H1 (cell line): ENCODE measurements around the gene PI16. TPM values are rescaled to one million over a fixed set of nuclear protein-coding genes. Genes with fewer than 3 reads are reported as not detected.

ENCODE experiments used
- CTCF ChIA-PET: fragments of 300-600 bp; sonication (Branson Sonifier 250); formaldehyde crosslinking; loops from one replicate; lab custom pipeline; 2021; ENCODE audit not compliant: partially characterized antibody; lab: Charles Lee
- POLR2A ChIA-PET: fragments of 300-600 bp; sonication (Branson Sonifier 250); formaldehyde crosslinking; loops from one replicate; lab custom pipeline; 2021; ENCODE audit warnings: inconsistent platforms; ENCODE audit not compliant: partially characterized antibody; lab: Charles Lee
- DNase-seq, 2 experiments: peaks; one replicate each; pipeline versions ENCODE4 v3.0.0 to v3.0.0-alpha.2; 2010 to 2022; ENCODE audit warnings: low spot score in 2 of 2, low read depth in 1 of 2, mixed read lengths in 1 of 2
- FAIRE-seq: peaks from 2 replicates; lab custom pipeline; 2011; peaks lifted over from hg19 to GRCh38; lab: Jason Lieb, UNC
- H2AFZ ChIP-seq: 2 replicates; pipeline ENCODE4 v1.8.1; 2012; ENCODE audit warnings: low read length, inconsistent platforms
- H2AK5ac ChIP-seq: 2 replicates; pipeline ENCODE4 v1.6.1; 2013; ENCODE audit warnings: low read depth, low read length
- H2BK120ac ChIP-seq: replicated peaks from 2 replicates; pipeline ENCODE3; 2013; ENCODE audit warnings: low read depth, low read length, inconsistent platforms
- H2BK12ac ChIP-seq: 2 replicates; pipeline ENCODE4 v1.6.1; 2013; ENCODE audit warnings: low read depth, low read length
- H2BK15ac ChIP-seq: 2 replicates; pipeline ENCODE4 v1.6.1; 2013; ENCODE audit warnings: low read length
- H2BK20ac ChIP-seq: 2 replicates; pipeline ENCODE4 v1.6.1; 2013; ENCODE audit warnings: low read length
- H2BK5ac ChIP-seq: 2 replicates; pipeline ENCODE4 v1.6.1; 2013; ENCODE audit warnings: low read depth, low read length
- H3K14ac ChIP-seq: 2 replicates; pipeline ENCODE4 v1.6.1; 2013; ENCODE audit warnings: inconsistent platforms; ENCODE audit not compliant: insufficient read length
- H3K18ac ChIP-seq: 2 replicates; pipeline ENCODE4 v1.6.1; 2013; ENCODE audit warnings: low read length; ENCODE audit errors: extremely low read depth
- H3K23ac ChIP-seq: 2 replicates; pipeline ENCODE4 v1.6.1; 2013; ENCODE audit warnings: inconsistent platforms; ENCODE audit not compliant: insufficient read length
- H3K23me2 ChIP-seq: 2 replicates; pipeline ENCODE4 v1.6.1; 2013; ENCODE audit warnings: low read depth, low read length
- H3K27ac ChIP-seq: 2 replicates; pipeline ENCODE4 v1.6.1; 2011; ENCODE audit warnings: low read depth, low read length, inconsistent platforms
- H3K27me3 ChIP-seq, 4 experiments: replicated peaks in 1 of 4; 1 replicate in 1 of 4; 2 replicates in 3 of 4; pipeline versions ENCODE4 v1.6.1 to v1.8.1; 2011 to 2013; ENCODE audit warnings: low read length in 3 of 4, mild to moderate bottlenecking in 3 of 4, inconsistent platforms in 2 of 4, mixed read lengths in 2 of 4, moderate library complexity in 1 of 4; ENCODE audit not compliant: control insufficient read depth in 3 of 4, insufficient read depth in 3 of 4; ENCODE audit errors: extremely low read depth in 1 of 4
- H3K36me3 ChIP-seq, 4 experiments: 2 replicates each; pipeline versions ENCODE4 v1.6.1 to v1.8.1; 2011 to 2013; ENCODE audit warnings: mild to moderate bottlenecking in 4 of 4, low read length in 3 of 4, moderate library complexity in 2 of 4, control low read depth in 1 of 4, inconsistent platforms in 1 of 4; ENCODE audit not compliant: insufficient read depth in 4 of 4, control insufficient read depth in 2 of 4
- H3K4ac ChIP-seq: replicated peaks from 2 replicates; pipeline ENCODE3; 2013; ENCODE audit warnings: low read length, low read depth, mixed read lengths, inconsistent platforms; ENCODE audit not compliant: insufficient read length
- H3K4me1 ChIP-seq, 4 experiments: replicated peaks in 1 of 4; 1 replicate in 1 of 4; 2 replicates in 3 of 4; pipeline versions ENCODE4 v1.6.1 to v1.8.1; 2011 to 2013; ENCODE audit warnings: low read length in 3 of 4, inconsistent platforms in 2 of 4, mixed read lengths in 1 of 4; ENCODE audit not compliant: insufficient read depth in 4 of 4, control insufficient read depth in 3 of 4
- H3K4me2 ChIP-seq, 2 experiments: 2 replicates each; pipeline versions ENCODE4 v1.6.1 to v1.8.1; 2011 to 2013; ENCODE audit warnings: low read depth in 2 of 2, low read length in 2 of 2, control low read depth in 1 of 2, inconsistent platforms in 1 of 2, mild to moderate bottlenecking in 1 of 2; ENCODE audit not compliant: insufficient read depth in 1 of 2
- H3K4me3 ChIP-seq, 4 experiments: fragments of 200-600, 300-600 bp in 1 of 4; sonication (generic), shearing (Covaris generic), sonication (Bioruptor Twin) in 1 of 4; 2 replicates each; pipeline versions ENCODE4 v1.5.1 to v1.8.1; 2011 to 2016; ENCODE audit warnings: low read length in 4 of 4, low read depth in 3 of 4, control low read depth in 2 of 4, inconsistent platforms in 2 of 4, mild to moderate bottlenecking in 2 of 4, mixed read lengths in 1 of 4, moderate library complexity in 1 of 4; ENCODE audit not compliant: insufficient read depth in 2 of 4; ENCODE audit errors: extremely low read depth in 1 of 4
- H3K56ac ChIP-seq: replicated peaks from 2 replicates; pipeline ENCODE3; 2013; ENCODE audit warnings: low read depth, mild to moderate bottlenecking, mixed read lengths, low read length, inconsistent platforms; ENCODE audit not compliant: insufficient read length
- H3K79me1 ChIP-seq: 2 replicates; pipeline ENCODE4 v1.6.1; 2013; ENCODE audit warnings: low read depth, low read length, control low read depth
- H3K79me2 ChIP-seq, 2 experiments: 2 replicates each; pipeline versions ENCODE4 v1.6.1 to v1.8.1; 2012 to 2013; ENCODE audit warnings: low read length in 2 of 2, mild to moderate bottlenecking in 2 of 2, inconsistent platforms in 1 of 2; ENCODE audit not compliant: insufficient read depth in 2 of 2, control insufficient read depth in 1 of 2
- H3K9ac ChIP-seq, 4 experiments: replicated peaks in 1 of 4; 1 replicate in 1 of 4; 2 replicates in 3 of 4; pipeline versions ENCODE4 v1.6.1 to v1.8.1; 2011 to 2013; ENCODE audit warnings: low read depth in 3 of 4, low read length in 3 of 4, control low read depth in 2 of 4, mild to moderate bottlenecking in 2 of 4, moderate library complexity in 2 of 4, inconsistent platforms in 1 of 4; ENCODE audit errors: extremely low read depth in 1 of 4
- H3K9me3 ChIP-seq, 2 experiments: 2 replicates each; pipeline versions ENCODE4 v1.6.1 to v1.8.1; 2012 to 2013; ENCODE audit warnings: mild to moderate bottlenecking in 2 of 2, moderate library complexity in 2 of 2, control low read depth in 1 of 2, inconsistent platforms in 1 of 2, low read depth in 1 of 2, low read length in 1 of 2, mixed read lengths in 1 of 2; ENCODE audit not compliant: insufficient read depth in 2 of 2
- H4K20me1 ChIP-seq, 2 experiments: replicated peaks in 1 of 2; 2 replicates each; pipeline versions ENCODE3 to v1.8.1; 2011 to 2013; ENCODE audit warnings: inconsistent platforms in 2 of 2, low read length in 2 of 2, mild to moderate bottlenecking in 1 of 2; ENCODE audit not compliant: insufficient read depth in 2 of 2, control insufficient read depth in 1 of 2
- H4K5ac ChIP-seq: 2 replicates; pipeline ENCODE4 v1.6.1; 2013; ENCODE audit warnings: low read length, low read depth, mixed read lengths, inconsistent platforms; ENCODE audit not compliant: insufficient read length
- H4K8ac ChIP-seq: 2 replicates; pipeline ENCODE4 v1.8.0; 2013; ENCODE audit warnings: mild to moderate bottlenecking, moderate library complexity, low read length, inconsistent platforms; ENCODE audit not compliant: insufficient read depth; ENCODE audit errors: extremely low read depth
- H4K91ac ChIP-seq: replicated peaks from 2 replicates; pipeline ENCODE3; 2013; ENCODE audit warnings: low read length, mixed read lengths, inconsistent platforms; ENCODE audit not compliant: insufficient read length
- BRCA1 ChIP-seq: IDR thresholded peaks from 2 replicates; pipeline ENCODE4 v1.6.1; 2012; ENCODE audit warnings: low read depth, low read length, improper control_type of control experiment
- CBX8 ChIP-seq: fragments of 300-800, 300-1000 bp; sonication (generic); IDR thresholded peaks from 2 replicates; pipeline ENCODE4 v1.7.1; 2016; ENCODE audit warnings: low read depth, low read length, borderline replicate concordance
- EGR1 ChIP-seq: IDR thresholded peaks from 2 replicates; pipeline ENCODE4 v1.6.1; 2011; ENCODE audit warnings: low read depth, low read length, borderline replicate concordance
- HDAC6 ChIP-seq: IDR thresholded peaks from one replicate; pipeline ENCODE4 v1.7.1; 2012; ENCODE audit warnings: low read depth, mild to moderate bottlenecking, inconsistent platforms, low read length, moderate library complexity
- SAP30 ChIP-seq: fragments of 300-600 bp; sonication (generic); IDR thresholded peaks from 2 replicates; pipeline ENCODE4 v1.7.1; 2012; ENCODE audit warnings: low read length, moderate library complexity, mild to moderate bottlenecking, inconsistent platforms; ENCODE audit not compliant: insufficient read depth, insufficient replicate concordance
- SUZ12 ChIP-seq: fragments of 200-600 bp; sonication (generic); IDR thresholded peaks from 2 replicates; pipeline ENCODE4 v1.6.1; 2012; ENCODE audit warnings: mild to moderate bottlenecking, inconsistent platforms, low read length, moderate library complexity, mixed read lengths
- TBP ChIP-seq: IDR thresholded peaks from 2 replicates; pipeline ENCODE4 v1.6.1; 2011; ENCODE audit warnings: low read depth, low read length, improper control_type of control experiment
- TCF12 ChIP-seq: IDR thresholded peaks from 2 replicates; pipeline ENCODE4 v1.6.1; 2011; ENCODE audit warnings: low read depth, mild to moderate bottlenecking, low read length
- WGBS, 2 experiments: shearing (Covaris generic) in 1 of 2; methylation state at CpG; one replicate each; pipeline versions ENCODE4 v1.1.6 to v1.1.7; 2013 to 2015; ENCODE audit warnings: low lambda C conversion rate in 2 of 2, mixed read lengths in 2 of 2, inconsistent platforms in 1 of 2, low coverage in 1 of 2, missing lambda C conversion rate in 1 of 2; ENCODE audit not compliant: insufficient replicate concordance in 2 of 2, insufficient coverage in 1 of 2, insufficient read length in 1 of 2; ENCODE audit errors: extremely low coverage in 1 of 2, missing lambda C conversion rate in 1 of 2; 5-methylcytosine and 5-hydroxymethylcytosine counted together
- polyA plus RNA-seq, 7 experiments: library from polyadenylated mRNA; depleted of rRNA in 3 of 7; stranded (reverse) in 5 of 7; unstranded in 2 of 7; fragments of >200 nt in 5 of 7; fragments of 200-250 nt in 2 of 7; gene quantifications; 1 replicate in 5 of 7; 2 replicates in 1 of 7; 4 replicates in 1 of 7; pipeline versions ENCODE4 v1.2.1 to v1.2.3, GENCODE V29; 2011 to 2013; ENCODE audit warnings: missing spikeins in 2 of 7, mixed read lengths in 2 of 7
- total RNA-seq: library from RNA; stranded (reverse); fragmentation: NEBNext Ultra II Directional; extraction: Animal tissue kit (Norgen Biotek cat#: 25700); gene quantifications from 2 replicates; pipeline ENCODE4 v1.2.1, GENCODE V29; 2021

The PI16 gene
- total and polyA plus RNA-seq, 2 of the 8 experiments (the other 6 are each of a cell fraction or from before 2014, with no cell fraction given), result 0.05 TPM; not detected in 1

DNA sequence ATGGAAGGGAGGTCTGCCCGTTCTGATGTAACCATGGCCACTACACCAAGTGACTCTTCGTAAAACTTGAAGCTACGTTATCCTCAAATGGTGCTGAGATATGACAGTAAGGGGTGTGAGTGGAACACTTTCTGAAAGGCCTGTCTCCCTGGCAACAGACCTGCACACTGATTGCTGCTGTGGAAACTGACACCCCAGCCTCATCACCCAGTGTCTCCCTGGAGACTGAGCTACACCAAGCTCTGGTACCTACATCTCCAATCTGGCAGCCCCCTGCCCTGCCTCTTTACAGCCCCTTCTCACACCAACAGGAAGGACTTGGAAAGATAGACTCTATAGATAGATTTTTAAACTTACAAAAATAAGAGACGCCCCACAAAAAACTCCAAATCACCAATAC is 13.2 kb downstream of the PI16 start:
- Histone ChIP-seq H3K9me3 (no peaks in the 10 kb centered on the region), H2BK12ac (no peak overlapping the region), H3K9ac (no peak overlapping the region), H3K4me2 (no peak overlapping the region), H4K5ac (no peak overlapping the region), H3K36me3 (peaks cover 29 to 51% (median 46%) of the 10 kb centered on the region in 4 experiments), H3K27ac (no peak overlapping the region), H2BK5ac (no peak overlapping the region), H3K23me2 (no peaks in the 10 kb centered on the region), H4K20me1 (peaks cover 3 to 6% of the 10 kb centered on the region in 2 experiments), H3K4ac (no peak overlapping the region), H3K14ac (no peak overlapping the region), H3K4me1 (peaks cover 0 to 8% (median 5%) of the 10 kb centered on the region in 4 experiments; a peak in 4 of 7 replicates), H4K91ac (no peak overlapping the region), H3K27me3 (no peaks in the 10 kb centered on the region), H2AFZ (no peak overlapping the region), H4K8ac (no peak overlapping the region), H3K23ac (no peak overlapping the region), H3K56ac (no peak overlapping the region), H3K79me1 (no peaks in the 10 kb centered on the region; the same call in 1 of the 2 replicates), H2BK20ac (no peak overlapping the region), H2BK15ac (no peak overlapping the region), H3K18ac (no peak overlapping the region), H3K79me2 (no peaks in the 10 kb centered on the region), H3K4me3 (no peak overlapping the region), H2BK120ac (no peak overlapping the region), H2AK5ac (no peak overlapping the region)
- DNase-seq (no peak), FAIRE-seq (no peak)
- WGBS, 2 experiments, result 89% methylated on average over 4 of the region's 4 CpGs; no CpG with 5 or more reads in 1 of the 2 experiments
- POLR2A ChIA-PET, result interaction anchor here (2.2 kb wide), 1 partner anchor 14 kb away, joined by 7 read pairs; no protein-coding TSS in a partner anchor
- CTCF ChIA-PET, result interaction anchor here (0.5 kb wide), 1 partner anchor 134 kb away, joined by 3 read pairs; no protein-coding TSS in a partner anchor
- TF ChIP-seq CBX8, result no peak
- no peak for TF ChIP-seq BRCA1
- no peak for TF ChIP-seq EGR1
- TF ChIP-seq TBP, result no peak
- TF ChIP-seq SAP30, result no peak
- no peak for TF ChIP-seq HDAC6
- no peak for TF ChIP-seq SUZ12
- no peak for TF ChIP-seq TCF12
